ENCODE data around the gene NIF3L1.

The NIF3L1 gene, protein sequence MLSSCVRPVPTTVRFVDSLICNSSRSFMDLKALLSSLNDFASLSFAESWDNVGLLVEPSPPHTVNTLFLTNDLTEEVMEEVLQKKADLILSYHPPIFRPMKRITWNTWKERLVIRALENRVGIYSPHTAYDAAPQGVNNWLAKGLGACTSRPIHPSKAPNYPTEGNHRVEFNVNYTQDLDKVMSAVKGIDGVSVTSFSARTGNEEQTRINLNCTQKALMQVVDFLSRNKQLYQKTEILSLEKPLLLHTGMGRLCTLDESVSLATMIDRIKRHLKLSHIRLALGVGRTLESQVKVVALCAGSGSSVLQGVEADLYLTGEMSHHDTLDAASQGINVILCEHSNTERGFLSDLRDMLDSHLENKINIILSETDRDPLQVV

GRCh38 chr2:200888704-200889625 lies at the start of gene NIF3L1, which contains the start of gene PPIL3:
Gene NIF3L1 (plus strand): TSS chr2:200889371. CDS start chr2:200891944, 2,573 bp downstream.
Gene PPIL3 (minus strand): TSS chr2:200889077. CDS start chr2:200887615, 1,462 bp downstream.
- peak; percentile 96 for DNase-seq

DNA sequence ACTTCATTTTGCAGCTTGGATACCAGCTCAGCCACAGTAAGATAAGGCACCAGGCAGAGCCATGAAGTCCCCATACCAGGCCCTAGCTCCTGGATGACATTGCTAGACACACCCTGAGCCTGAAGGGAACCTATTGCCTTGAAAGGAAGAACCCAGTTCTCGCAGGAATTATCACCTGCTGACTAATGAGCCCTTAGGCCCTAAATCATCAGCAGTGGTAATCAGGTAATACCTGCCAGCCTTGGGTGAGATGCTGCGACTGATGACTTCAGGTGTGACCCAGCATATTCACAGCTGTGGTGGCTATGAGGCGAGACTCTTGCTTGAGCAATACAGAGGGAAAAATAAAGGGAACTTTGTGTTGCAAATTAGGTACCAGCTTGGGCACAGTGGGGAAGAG lies 49.7 kb upstream of the NIF3L1 start:
- DNase-seq: no peak

GRCh38 chr2:200843993-200844948 lies 44.9 kb upstream of the NIF3L1 start:
- no peak for DNase-seq

GRCh38 chr2:200845194-200845593 lies 44.0 kb upstream of the NIF3L1 start:
- DNase-seq: no peak

DNA sequence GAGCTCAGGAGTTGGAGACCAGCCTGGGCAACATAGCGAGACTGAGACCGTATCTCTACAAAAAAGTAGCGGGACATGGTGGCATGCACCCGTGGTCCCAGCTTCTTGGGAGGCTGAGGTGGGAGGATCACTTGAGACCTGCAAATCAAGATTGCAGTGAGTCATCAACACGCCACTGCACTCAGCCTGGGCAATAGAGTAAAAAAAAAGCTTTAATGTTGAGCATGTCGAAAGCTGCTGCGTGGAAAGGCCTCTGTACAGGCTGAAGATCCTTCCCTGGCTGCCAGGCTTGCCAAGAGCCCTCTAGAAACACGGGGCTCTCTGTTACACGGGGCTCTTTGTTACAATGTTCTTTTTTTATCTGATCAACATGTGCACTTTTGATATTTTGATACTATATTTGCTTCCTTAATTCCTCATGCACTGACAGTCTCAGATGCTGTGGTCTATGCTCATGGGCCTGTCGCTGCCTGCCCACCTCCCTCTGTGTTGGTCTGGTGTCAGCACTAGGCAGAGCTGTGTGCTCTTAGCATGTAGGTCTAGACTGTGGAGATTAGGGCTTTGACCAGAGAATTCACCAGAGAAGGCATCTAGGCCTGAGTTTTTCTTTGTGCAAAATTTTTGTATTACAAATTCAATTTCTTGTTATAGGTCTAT lies 43.4 kb upstream of the NIF3L1 start:
- DNase-seq: no peak

DNA sequence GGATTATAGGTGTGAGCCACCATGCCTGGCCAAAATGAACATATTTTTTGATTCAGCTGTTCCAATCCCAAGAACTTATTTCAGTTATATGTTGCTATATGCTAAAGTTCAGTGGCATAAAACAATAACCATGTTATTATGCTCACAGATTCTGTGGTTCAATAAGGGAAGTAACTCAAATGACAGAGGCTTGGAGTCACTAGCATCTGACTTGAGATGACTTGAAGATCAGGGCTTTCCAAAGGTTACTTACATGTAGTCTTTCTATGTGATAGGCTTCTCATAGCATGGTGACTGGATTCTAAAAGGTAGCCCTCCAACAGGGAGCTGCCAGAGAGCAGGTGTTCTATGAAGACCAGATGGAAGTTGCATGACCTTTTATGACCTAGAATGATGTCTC lies 41.9 kb upstream of the NIF3L1 start:
- DNase-seq: no peak

DNA sequence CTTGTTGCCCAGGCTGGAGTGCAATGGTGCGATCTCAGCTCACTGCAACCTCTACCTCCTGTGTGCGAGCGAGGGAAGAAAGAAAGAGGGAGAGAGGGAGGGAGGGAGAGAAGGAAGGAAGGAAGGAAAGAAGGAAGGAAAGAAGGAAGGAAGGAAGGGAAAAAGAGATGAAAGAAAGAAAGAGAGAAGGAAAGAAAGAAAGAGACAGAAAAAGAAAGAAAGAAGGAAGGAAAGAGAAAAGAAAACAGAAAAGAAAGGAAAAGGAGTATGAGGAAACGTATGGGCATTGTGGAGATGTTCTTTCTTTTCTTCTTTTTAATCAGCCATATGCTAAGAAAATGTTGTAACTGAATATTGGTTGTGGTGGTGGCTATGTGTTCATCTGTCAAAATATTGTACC lies 41.2 kb upstream of the NIF3L1 start:
- no peak for DNase-seq

DNA sequence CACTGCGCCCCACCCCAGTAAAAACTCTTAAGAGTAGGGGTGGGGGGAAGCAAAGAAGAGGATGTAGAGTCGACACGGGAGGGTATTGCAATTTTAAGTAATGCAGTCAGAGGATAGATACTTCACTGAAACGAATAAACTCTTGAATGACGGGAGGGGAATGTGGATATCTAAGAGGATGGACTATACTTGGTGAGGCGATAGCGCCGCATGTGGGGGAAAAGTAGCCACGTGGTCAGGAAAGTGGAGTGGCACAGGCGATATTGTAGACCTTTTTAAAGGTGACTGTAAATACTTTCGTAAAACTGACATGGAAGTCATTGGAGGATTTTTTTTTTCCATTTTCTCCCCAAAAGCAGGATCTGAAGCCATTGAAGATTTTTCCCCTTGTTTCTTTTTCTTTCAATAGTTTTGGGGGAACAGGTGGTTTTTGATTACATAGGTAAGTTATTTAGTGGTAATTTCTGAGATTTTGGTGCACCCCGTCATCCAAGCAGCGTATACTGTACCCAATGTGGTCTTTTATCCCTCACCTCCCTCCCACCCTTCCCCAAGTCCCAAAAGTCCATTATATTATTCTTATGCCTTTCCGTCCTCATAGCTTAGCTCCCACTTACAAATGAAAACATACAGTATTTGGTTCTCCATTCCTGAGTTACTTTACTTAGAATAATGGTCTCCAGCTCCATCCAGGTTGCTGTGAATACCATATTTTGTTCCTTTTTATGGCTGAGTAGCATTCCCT lies 38.5 kb upstream of the NIF3L1 start:
- no peak for DNase-seq

DNA sequence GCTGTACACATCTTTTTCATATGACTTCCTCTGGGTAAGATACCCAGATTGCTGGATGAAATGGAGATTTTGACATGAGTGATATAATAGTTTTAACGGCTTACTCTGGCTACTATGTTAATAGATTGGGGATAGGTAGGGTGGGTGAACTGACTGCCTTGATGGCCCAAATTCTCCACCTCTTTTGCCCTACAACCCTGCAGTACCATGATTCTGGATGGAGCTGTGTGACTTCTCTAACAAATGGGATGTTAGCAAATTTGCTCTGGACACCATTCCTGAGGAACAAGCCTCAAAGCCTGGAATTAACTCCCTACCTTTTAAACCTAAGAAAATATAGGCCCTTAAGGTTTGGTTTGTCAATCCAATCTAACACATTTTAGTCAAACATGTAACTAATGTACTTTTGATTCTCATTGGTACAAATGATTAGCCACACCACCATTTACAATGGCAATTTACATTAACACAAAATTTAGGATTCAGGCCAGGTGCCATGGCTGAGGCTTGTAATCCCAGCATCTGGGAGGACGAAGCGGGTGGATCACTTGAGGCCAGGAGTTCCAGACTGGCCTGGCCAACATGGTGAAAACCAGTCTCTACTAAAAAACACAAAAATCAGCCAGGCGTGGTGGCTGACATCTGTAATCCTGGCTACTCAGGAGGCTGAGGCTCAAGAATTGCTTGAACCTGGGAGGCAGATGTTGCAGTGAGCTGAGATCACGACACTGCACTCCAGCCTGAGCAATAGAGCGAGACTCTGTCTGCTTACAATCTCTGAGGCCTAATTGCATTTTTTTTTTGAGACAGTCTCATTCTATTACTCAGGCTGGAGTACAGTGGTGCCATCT lies 37.5 kb upstream of the NIF3L1 start:
- no peak for DNase-seq

DNA sequence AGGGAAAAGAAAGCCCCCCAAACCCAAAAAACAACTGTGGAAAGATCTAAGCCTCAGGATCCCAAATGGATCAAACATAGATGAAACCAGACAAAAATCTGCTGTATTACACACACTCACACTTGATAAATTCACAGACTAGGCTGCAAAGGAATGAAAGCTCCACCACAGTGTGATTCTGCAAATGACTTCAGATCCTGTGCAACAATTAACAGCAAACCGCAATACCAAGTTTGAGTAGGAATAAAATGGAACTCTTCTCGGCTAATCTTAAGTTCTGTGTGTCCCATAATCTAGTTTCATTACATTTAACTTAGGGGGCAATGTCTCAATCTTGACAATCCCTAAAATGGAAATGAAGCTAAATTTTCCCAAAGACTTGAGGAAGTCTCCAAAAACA lies 36.6 kb upstream of the NIF3L1 start:
- no peak for DNase-seq

DNA sequence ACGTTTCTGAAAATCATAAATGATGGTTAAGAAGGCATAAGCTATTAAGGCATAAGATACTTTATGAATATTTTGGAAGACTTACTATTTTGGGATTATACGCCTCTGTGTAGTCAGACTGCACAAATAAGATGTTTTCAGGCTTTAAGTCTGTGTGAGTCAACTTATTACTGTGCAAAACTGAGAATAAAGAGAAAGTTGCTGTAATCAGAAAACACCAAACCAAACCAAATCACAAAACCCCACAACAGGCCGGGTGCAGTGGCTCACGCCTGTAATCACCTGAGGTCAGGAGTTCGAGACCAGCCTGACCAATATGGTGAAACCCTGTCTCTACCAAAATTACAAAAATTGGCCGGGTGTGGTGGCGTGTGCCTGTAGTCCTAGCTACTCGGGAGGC lies 32.4 kb upstream of the NIF3L1 start:
- no peak for DNase-seq

DNA sequence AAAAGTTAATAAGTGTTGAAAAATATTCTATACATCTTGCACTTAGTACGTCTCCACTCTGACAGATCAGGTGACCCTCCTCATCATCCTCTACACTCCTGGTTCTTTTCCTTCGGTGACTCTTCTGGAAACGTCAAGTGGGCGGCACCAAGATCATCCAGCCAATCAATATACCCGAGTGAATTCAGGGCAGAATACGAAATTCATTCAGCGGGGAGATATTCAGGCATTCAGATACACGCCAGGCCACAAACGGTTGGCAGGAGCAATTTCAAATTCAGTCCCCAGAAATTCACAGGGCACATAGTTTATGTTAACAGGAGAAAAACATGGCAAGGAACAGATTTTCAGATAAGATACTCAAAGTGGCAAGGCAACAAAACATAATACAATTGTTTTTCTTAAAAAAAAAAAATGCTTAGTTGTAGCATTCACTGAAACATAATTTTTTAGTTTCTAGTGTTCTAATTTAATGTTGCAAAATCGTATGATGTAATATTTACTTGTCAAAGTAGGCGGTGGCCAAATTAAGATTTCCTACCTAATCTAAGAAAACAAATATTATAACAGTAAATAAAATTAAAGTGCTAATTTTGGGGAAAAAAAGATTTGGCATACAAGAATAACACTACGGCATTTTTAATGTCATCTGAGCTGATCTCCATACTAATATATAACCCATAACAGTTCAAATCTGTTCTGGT lies 28.9 kb upstream of the NIF3L1 start:
- DNase-seq: no peak

DNA sequence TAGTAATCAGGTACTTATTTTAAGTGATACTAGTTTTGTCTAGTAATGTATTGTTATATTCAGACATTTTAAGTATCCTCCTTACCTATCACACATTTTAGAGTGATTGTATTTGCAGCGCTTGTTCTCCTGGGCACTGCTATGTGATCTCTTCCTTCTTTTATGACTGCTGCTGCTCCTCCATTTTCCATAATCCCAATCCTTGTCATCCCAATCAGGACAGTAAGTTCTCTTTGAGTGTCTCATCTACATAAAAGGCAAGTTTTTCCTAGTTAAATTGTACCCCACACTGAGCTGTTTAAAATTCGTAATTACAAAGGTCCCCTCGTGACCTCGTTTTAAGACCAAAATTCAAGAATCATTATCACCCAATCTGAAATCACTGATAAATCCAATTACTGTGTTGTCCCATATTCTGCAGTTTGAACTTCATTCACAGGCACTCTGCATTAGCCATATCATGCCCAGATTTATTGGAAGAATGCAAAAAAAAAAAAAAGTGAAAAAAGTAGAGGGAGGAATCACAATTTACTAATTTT lies 27.5 kb upstream of the NIF3L1 start:
- DNase-seq: no peak

DNA sequence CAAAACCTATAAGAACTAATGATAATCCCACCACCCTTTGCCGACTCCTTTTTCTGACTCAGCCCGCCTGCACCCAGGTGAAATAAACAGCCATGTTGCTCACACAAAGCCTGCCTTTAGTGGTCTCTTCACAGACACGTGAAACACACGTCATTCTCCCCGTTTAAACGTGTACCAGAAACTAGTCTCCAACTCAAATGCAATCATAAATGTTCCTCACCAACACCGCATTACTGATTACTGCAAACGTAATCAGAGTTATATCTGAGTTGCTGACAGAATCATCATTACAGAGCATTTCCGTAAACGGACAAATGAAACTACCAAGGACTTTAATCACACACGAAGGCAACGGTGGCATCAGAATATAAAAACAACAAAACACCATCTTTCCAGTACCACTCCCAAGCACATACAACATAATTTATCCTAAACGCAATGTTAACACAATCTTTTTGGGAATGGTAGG lies 26.6 kb upstream of the NIF3L1 start:
- peak; percentile 29 for DNase-seq

GRCh38 chr2:200863782-200864175 lies 25.4 kb upstream of the NIF3L1 start:
- DNase-seq: no peak

GRCh38 chr2:200864176-200865034 lies 24.8 kb upstream of the NIF3L1 start, which contains the start of gene CLK1:
Gene CLK1 (minus strand): TSS chr2:200864658. CDS start chr2:200861862, 2,796 bp downstream.
- DNase-seq: peak; percentile 82

DNA sequence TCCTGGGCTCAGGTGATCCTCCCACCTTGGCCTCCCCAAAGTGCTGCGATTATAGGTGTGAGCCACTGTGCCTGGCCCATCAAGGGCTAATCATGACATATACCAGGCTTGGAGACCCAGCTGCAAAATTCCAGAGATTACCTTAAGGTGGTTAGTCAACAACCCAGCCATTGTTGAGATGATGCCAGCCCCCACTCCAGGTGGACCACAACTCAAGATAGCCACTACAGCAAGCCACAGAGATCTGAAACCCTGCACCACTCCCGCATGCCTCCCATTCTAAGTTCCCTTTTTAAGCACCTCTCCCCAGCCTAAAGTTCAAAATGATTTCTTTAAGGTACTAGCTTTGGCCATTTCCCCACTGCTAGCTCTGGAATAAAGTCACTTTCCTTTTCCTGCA lies 20.2 kb upstream of the NIF3L1 start:
- DNase-seq: no peak

GRCh38 chr2:200871151-200871550 lies 18.0 kb upstream of the NIF3L1 start:
- DNase-seq: no peak

All from NCI-H2029 (cell line).